GM23248 (cell line): ENCODE results near the gene TDRD5.

Experiments used
- EZH2 ChIP-seq: fragments of 200-600 bp; sonication (generic); IDR thresholded peaks from 2 replicates; pipeline ENCODE4 v1.6.1; 2018; ENCODE audit warnings: antibody characterized with exemption, mild to moderate bottlenecking; ENCODE audit not compliant: insufficient read depth, poor library complexity, severe bottlenecking
- EZH2phosphoT487 ChIP-seq: fragments of 200-600 bp; sonication (generic); IDR thresholded peaks from 2 replicates; pipeline ENCODE4 v1.6.1; 2018; ENCODE audit warnings: antibody characterized with exemption, moderate library complexity, mild to moderate bottlenecking, low read depth; ENCODE audit not compliant: insufficient read depth

- no peak for TF ChIP-seq EZH2
- no peak for TF ChIP-seq EZH2phosphoT487
Measured at GRCh38 chr1:179601093-179601492, 9.5 kb downstream of the TDRD5 start.
